Stomach (tissue), 9 donors: ENCODE results near the gene FANCC. TPM values are rescaled to one million over a fixed set of nuclear protein-coding genes. Genes with fewer than 3 reads are reported as not detected.

Experiments used
- DNase-seq, 2 donors: peaks; one replicate each; pipeline versions ENCODE4 v3.0.0 to v3.0.0-alpha.2; 2013 to 2019
- H3K27ac ChIP-seq, 5 donors: fragments of 200-600 bp in 4 of 5; sonication (generic) in 4 of 5; one replicate each; pipeline ENCODE4 v1.5.1; 2013 to 2019; ENCODE audit warnings: mild to moderate bottlenecking in 1 of 5, moderate library complexity in 1 of 5
- H3K27me3 ChIP-seq, 3 donors: fragments of 200-600 bp; sonication (generic); one replicate each; pipeline ENCODE4 v1.5.1; 2017 to 2019; ENCODE audit warnings: mixed run types in 1 of 3
- H3K36me3 ChIP-seq, 4 donors: fragments of 200-600 bp; sonication (generic); 1 replicate in 3 of 4; 2 replicates in 1 of 4; pipeline ENCODE4 v1.5.1; 2016 to 2019
- H3K4me1 ChIP-seq, 4 donors: fragments of 200-600 bp; sonication (generic); one replicate each; pipeline ENCODE4 v1.5.1; 2016 to 2019
- H3K4me3 ChIP-seq, 4 donors: fragments of 200-600 bp; sonication (generic) in 3 of 4; one replicate each; pipeline ENCODE4 v1.5.1; 2016 to 2019; ENCODE audit warnings: mild to moderate bottlenecking in 1 of 4
- H3K9me3 ChIP-seq, 4 donors: fragments of 200-600 bp; sonication (generic); one replicate each; pipeline ENCODE4 v1.5.1; 2016 to 2019
- EP300 ChIP-seq: sonication (generic); formaldehyde crosslinking; IDR thresholded peaks from one replicate; pipeline ENCODE4 v1.6.1; 2017; ENCODE audit warnings: antibody characterized with exemption
- POLR2A ChIP-seq, 4 donors: fragments of 450-650 bp; IDR thresholded peaks; one replicate each; pipeline ENCODE4 v1.6.1; 2016; ENCODE audit warnings: antibody characterized with exemption in 4 of 4, control low read depth in 2 of 4, mild to moderate bottlenecking in 1 of 4, moderate library complexity in 1 of 4
- POLR2AphosphoS5 ChIP-seq, 3 donors: sonication (generic); formaldehyde crosslinking; IDR thresholded peaks; one replicate each; pipeline ENCODE4 v1.6.1; 2016; ENCODE audit warnings: antibody characterized with exemption in 3 of 3
- WGBS, 5 donors: extraction: QIAGEN DNeasy Blood & Tissue Kit in 3 of 5; methylation state at CpG; one replicate each; pipeline versions ENCODE4 v1.1.5 to v1.1.7; 2013 to 2018; 5-methylcytosine and 5-hydroxymethylcytosine counted together
- intact Hi-C: fragments of 100-400 bp; cut with DNase I; formaldehyde crosslinking; loops from one replicate; pipeline ENCODE4 v1.15.1; 2023; ENCODE audit warnings: low total_unique reads
- polyA plus RNA-seq, 3 donors: library from polyadenylated mRNA; stranded (reverse); fragments of 200-250 nt; gene quantifications; one replicate each; pipeline ENCODE4 v1.2.3, GENCODE V29; 2013
- total RNA-seq, 5 donors: library from RNA; depleted of rRNA; stranded (reverse); fragments of >200 nt; gene quantifications; one replicate each; pipeline versions ENCODE4 v1.1.0 to v1.2.3, GENCODE V29; 2014 to 2016
- TF ChIP-seq, protein P1 (sequence below), 7 experiments: fragments of 450-650 bp in 4 of 7; fragments of 200-600 bp in 3 of 7; sonication (generic) in 3 of 7; IDR thresholded peaks; one replicate each; pipeline ENCODE4 v1.5.1; 2016 to 2019; ENCODE audit warnings: antibody characterized with exemption in 7 of 7, control low read depth in 2 of 7, mild to moderate bottlenecking in 1 of 7
- donor health status: healthy with polysubstance abuse.
- donor health status: Bipolar disorder and iron deficiency.
- donor health status: healthy.

FANCC gene
- total and polyA plus RNA-seq, 8 donors: 3.1 to 24.5 (median 7.1) TPM

DNA sequence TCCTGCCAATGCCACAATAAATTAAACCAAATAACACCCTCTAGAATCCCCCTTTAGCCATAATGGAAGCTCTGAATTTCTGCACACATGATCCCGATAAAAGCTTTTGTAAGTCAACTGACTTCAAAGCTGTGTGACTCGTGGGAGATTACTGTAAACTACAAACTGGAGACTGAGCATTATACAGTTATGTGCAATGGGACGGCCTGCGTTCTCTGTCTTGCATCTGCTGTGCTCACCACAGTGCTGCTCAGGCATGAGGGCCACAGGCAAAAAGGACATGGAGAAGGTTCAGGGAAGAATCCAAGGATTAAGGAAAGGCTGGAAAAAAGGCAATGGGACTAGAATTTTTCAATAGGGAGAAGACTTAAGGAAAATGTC is 184.2 kb downstream of the FANCC start:
- Histone ChIP-seq H3K27me3 (no peaks in the 10 kb centered on the region), H3K27ac (peak overlapping the region in 1 of 5 donors; percentile 62), H3K36me3 (peaks cover 0 to 7% (median 2%) of the 10 kb centered on the region in 4 donors), H3K9me3 (no peaks in the 10 kb centered on the region), H3K4me1 (peaks cover 8 to 50% (median 30%) of the 10 kb centered on the region in 4 donors), H3K4me3 (no peak overlapping the region)
- intact Hi-C loops: no loop called here
- TF ChIP-seq POLR2AphosphoS5 (IDR thresholded peaks at IDR 0.05): no peak
- TF ChIP-seq, protein P1, sequence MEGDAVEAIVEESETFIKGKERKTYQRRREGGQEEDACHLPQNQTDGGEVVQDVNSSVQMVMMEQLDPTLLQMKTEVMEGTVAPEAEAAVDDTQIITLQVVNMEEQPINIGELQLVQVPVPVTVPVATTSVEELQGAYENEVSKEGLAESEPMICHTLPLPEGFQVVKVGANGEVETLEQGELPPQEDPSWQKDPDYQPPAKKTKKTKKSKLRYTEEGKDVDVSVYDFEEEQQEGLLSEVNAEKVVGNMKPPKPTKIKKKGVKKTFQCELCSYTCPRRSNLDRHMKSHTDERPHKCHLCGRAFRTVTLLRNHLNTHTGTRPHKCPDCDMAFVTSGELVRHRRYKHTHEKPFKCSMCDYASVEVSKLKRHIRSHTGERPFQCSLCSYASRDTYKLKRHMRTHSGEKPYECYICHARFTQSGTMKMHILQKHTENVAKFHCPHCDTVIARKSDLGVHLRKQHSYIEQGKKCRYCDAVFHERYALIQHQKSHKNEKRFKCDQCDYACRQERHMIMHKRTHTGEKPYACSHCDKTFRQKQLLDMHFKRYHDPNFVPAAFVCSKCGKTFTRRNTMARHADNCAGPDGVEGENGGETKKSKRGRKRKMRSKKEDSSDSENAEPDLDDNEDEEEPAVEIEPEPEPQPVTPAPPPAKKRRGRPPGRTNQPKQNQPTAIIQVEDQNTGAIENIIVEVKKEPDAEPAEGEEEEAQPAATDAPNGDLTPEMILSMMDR (IDR thresholded peaks at IDR 0.05): no peak
- no peak for TF ChIP-seq POLR2A (IDR thresholded peaks at IDR 0.05)
- DNase-seq: no peak
- 69 to 82% (median 77%) methylated on average over 4 of the region's 4 CpGs for WGBS, 5 donors

DNA sequence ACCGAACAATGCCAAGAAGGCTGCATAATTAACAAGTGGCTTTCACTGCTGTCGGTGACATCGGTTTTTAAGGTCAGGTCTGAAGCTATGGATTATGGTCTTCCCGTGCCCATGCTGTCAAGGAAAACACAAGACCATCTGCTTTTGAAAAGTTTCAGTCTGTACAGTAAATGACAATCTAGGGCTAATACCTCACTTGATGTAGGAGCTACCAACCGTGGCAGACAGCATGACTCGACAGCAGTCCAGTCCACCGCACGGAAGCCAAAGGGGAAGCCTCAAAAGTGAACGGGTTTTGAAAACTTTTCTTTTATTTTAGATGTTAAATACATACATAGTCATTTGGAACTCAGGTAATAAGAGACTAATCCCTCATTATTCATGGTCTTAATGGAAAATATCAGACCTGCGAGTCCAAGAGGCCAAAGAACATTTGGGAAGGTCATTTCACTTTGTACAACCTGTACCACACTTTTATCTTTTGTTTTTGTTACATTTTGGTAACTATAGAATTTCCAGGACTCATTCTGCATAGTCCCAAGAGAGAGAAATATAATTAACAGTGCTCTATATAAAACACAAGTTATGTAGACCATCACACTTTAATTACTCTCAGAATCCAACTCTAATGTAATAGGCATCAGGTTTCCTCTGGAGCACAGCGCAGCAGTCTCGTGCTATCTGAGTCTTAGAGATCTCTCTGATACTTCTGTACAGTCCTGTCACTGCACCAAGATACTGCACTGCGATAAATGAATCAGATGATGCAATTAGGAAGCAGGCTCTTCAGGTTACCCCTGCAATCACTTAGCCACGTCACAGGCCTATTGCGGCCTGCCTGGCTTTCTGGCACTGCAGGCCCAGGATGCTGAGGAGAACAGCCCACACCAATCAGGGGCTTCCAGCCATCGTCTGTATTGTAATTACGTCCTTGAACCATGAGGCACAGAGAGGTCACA is 184.9 kb downstream of the FANCC start:
- H3K27ac ChIP-seq: peak overlapping the region in 3 of 5 donors; percentile 17 to 62 (median 49)
- no peak for DNase-seq
- H3K36me3 ChIP-seq: peaks cover 0 to under 1% (median 0%) of the 10 kb centered on the region in 4 donors
- WGBS, 5 donors: 81 to 82% (median 82%) methylated on average over 17 of the region's 17 CpGs
- no peaks in the 10 kb centered on the region for H3K27me3 ChIP-seq
- no peaks in the 10 kb centered on the region for H3K9me3 ChIP-seq
- intact Hi-C loops: no loop called here
- TF ChIP-seq POLR2A (IDR thresholded peaks at IDR 0.05) (no peak), POLR2AphosphoS5 (IDR thresholded peaks at IDR 0.05) (no peak), EP300 (no peak)
- TF ChIP-seq, protein P1 (IDR thresholded peaks at IDR 0.05): no peak
- no peak overlapping the region for H3K4me3 ChIP-seq
- peaks cover 8 to 57% (median 29%) of the 10 kb centered on the region in 4 donors for H3K4me1 ChIP-seq

DNA sequence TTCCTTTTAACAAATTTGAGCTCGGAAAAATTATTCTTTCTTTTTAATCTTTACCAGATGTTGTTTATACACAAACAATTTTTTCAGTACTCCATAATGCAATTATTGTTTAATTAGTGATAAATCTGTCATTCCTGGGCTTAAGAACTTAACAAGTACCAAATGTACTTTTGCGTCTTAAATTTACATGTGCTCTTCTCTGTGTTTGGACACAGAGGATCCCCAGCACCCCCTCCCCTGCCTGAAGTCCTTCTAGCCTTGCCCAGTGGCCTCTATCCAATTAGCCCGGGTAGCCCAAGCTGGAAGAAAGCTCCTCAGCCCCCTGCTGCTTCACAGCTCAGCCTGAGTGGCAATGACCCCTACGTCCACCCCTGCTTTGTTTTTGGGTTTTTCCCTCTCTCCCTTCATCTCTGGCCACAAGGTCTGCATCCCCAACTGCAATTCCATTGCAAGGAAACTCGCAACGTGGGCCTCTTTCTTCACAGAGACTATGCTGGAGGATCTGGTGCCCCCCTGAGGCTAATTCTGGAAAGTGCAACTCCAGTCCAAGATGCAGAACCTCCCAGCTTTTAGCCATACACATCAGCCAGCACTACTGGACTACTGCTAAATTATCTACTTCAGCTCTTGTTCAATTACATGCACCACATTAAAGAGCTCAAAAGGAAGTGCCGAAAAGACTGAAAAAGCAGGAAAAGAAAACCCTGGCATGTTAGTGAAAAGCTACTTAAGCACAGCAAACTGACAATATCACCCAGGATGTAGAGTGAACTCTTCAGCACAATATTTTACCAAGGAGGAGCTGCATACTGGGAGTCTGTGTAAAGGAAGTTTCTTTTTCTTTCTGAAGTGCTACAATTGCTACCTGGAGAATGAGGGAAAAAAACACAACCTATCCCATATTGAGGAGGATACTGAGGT is 186.2 kb downstream of the FANCC start:
- Histone ChIP-seq H3K9me3 (no peaks in the 10 kb centered on the region), H3K4me3 (no peak overlapping the region), H3K27me3 (no peaks in the 10 kb centered on the region), H3K36me3 (no peaks in the 10 kb centered on the region), H3K27ac (peak overlapping the region in 4 of 5 donors; percentile 37 to 62 (median 54)), H3K4me1 (peaks cover 8 to 70% (median 36%) of the 10 kb centered on the region in 4 donors)
- intact Hi-C loops: no loop called here
- DNase-seq: peak; percentile 73 to 90
- 15 to 22% (median 21%) methylated on average over 7 of the region's 7 CpGs for WGBS, 5 donors
- TF ChIP-seq, protein P1 (IDR thresholded peaks at IDR 0.05): peak in 5 of 7 experiments; percentile 65 to 82 (median 79)
- no peak for TF ChIP-seq EP300
- TF ChIP-seq POLR2AphosphoS5 (IDR thresholded peaks at IDR 0.05): no peak
- no peak for TF ChIP-seq POLR2A (IDR thresholded peaks at IDR 0.05)

DNA sequence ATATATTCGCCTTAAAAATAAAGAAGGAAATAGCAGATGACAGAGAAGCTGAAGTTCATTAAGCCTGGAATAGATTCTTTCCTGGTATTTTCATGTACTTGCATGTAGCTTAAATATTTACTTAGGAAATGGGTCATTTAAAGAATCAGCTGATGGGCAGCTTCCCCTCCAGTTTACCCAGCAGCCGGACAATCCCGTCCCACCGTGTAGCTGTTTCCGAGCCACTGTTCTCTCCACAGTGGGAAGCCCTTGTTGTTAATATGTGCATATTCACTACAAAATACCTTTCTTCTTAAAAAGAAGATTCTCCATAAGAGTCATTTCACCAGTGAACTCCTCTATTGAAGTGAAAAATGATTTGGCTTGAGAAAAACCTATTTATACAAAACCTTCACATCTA is 187.0 kb downstream of the FANCC start:
- TF ChIP-seq POLR2AphosphoS5 (IDR thresholded peaks at IDR 0.05) (no peak), POLR2A (IDR thresholded peaks at IDR 0.05) (no peak), EP300 (no peak)
- TF ChIP-seq, protein P1 (IDR thresholded peaks at IDR 0.05): no peak
- DNase-seq: no peak
- 19 to 47% (median 35%) methylated on average over 5 of the region's 5 CpGs for WGBS, 5 donors
- Histone ChIP-seq H3K9me3 (no peaks in the 10 kb centered on the region), H3K27ac (peak overlapping the region in 3 of 5 donors; percentile 49 to 62 (median 59)), H3K27me3 (no peaks in the 10 kb centered on the region), H3K36me3 (no peaks in the 10 kb centered on the region), H3K4me3 (no peak overlapping the region), H3K4me1 (peaks cover 8 to 75% (median 36%) of the 10 kb centered on the region in 4 donors)
- intact Hi-C loops: no loop called here
